ENCODE measurements around the gene FSTL4. TPM values are rescaled to one million over a fixed set of nuclear protein-coding genes. Genes with fewer than 3 reads are reported as not detected.

FSTL4 gene
- polyA plus RNA-seq, 1 donor from 2014 or later, result 0.57 TPM

DNA sequence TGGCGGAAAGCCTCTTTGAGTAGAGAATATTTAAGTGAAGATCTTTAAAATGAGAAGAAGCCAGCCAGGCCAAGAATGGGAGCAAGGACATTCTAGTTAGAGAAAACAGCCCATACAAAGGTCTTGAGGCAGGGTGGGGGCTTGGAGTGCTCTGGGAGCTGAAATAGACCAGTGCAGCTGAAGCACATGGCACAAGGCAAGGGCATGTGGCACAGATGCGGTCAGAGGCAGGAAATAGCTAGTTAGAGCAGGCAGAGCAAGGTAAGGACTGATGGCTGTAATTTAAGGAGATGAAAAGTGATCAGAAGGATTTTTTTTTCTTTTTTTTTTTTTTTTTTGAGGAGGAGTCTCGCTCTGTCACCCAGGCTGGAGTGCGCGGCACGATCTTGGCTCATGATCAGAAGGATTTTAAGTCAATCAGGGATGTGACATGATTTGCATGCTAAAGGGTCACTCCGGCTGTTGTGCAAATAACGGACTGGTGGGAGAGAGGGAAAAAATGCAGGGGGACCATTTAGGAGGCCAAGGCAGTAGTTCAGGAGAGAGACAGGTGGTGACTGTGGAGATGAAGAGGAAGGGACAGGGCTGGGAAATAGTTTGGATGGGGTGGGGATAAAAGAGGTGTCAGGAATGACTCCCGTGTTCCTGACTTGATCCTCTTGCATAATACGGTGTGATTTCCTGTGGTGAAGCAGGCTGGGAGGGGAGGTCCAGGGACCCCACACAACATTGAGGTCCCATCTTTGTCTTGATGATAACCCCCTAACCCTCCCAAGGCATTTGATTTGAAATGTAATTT is 352.9 kb downstream of the FSTL4 start:
- no peak overlapping the region for H3K4me3 ChIP-seq (ENCODE audit: low read length)
- no peak for TF ChIP-seq EP300 (conservative IDR thresholded peaks at IDR 0.05; ENCODE audit: poor library complexity, severe bottlenecking)
- TF ChIP-seq POLR2AphosphoS5 (IDR thresholded peaks at IDR 0.05), result no peak
- no peak for TF ChIP-seq EZH2 (IDR thresholded peaks at IDR 0.05; ENCODE audit: borderline replicate concordance, insufficient read depth, low read length, poor library complexity, severe bottlenecking)
- H3K9ac ChIP-seq (ENCODE audit: low read length), result no peak overlapping the region
- H3K9me2 ChIP-seq (ENCODE audit: insufficient read depth, low read length), result no peaks in the 10 kb centered on the region
- no peak overlapping the region for H2AFZ ChIP-seq (ENCODE audit: low read depth, low read length)
- no peaks in the 10 kb centered on the region for H4K20me1 ChIP-seq (ENCODE audit: insufficient read depth)
- H3K9me3 ChIP-seq (ENCODE audit: low read length), result no peaks in the 10 kb centered on the region
- no peak overlapping the region for H3K27ac ChIP-seq (ENCODE audit: low read length)
- H3K27me3 ChIP-seq (ENCODE audit: insufficient read depth, low read depth, low read length), result no peaks in the 10 kb centered on the region
- no peak overlapping the region for H3K4me2 ChIP-seq (ENCODE audit: low read length)
- no peaks in the 10 kb centered on the region for H3K79me2 ChIP-seq (replicated peaks; ENCODE audit: insufficient read depth, low read length)
- H3F3A ChIP-seq (ENCODE audit: insufficient read depth, low read length, poor library complexity, severe bottlenecking), result no peaks in the 10 kb centered on the region
- H3K36me3 ChIP-seq (ENCODE audit: insufficient read depth, low read length), result no peaks in the 10 kb centered on the region

DNA sequence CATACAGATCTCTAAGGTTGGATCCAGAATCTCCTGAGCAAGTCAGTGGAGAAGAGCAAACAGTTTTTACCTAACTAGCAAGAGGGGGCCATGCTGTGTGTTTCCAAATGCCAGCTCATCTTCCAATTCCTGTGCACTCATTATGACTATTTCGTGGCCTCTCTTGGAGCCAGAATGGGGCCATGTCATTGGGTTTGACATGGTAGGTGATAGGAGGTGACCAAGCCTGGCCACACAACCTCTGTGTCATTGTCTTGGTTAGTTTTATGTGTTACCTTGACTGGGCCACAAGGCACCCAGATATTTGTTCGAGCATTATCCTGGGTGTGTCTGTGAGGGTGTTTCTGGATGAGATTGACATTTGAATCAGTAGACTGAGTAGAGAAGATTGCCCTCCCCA is 354.4 kb downstream of the FSTL4 start:
- Histone ChIP-seq H3F3A (ENCODE audit: insufficient read depth, low read length, poor library complexity, severe bottlenecking) (no peaks in the 10 kb centered on the region), H3K9ac (ENCODE audit: low read length) (no peak overlapping the region), H3K27me3 (ENCODE audit: insufficient read depth, low read depth, low read length) (no peaks in the 10 kb centered on the region), H3K4me3 (ENCODE audit: low read length) (no peak overlapping the region), H3K79me2 (replicated peaks; ENCODE audit: insufficient read depth, low read length) (no peaks in the 10 kb centered on the region), H4K20me1 (ENCODE audit: insufficient read depth) (no peaks in the 10 kb centered on the region), H3K9me2 (ENCODE audit: insufficient read depth, low read length) (no peaks in the 10 kb centered on the region), H3K4me2 (ENCODE audit: low read length) (no peak overlapping the region), H2AFZ (ENCODE audit: low read depth, low read length) (no peak overlapping the region), H3K9me3 (ENCODE audit: low read length) (no peaks in the 10 kb centered on the region), H3K36me3 (ENCODE audit: insufficient read depth, low read length) (no peaks in the 10 kb centered on the region), H3K27ac (ENCODE audit: low read length) (no peak overlapping the region)
- TF ChIP-seq, protein P1, sequence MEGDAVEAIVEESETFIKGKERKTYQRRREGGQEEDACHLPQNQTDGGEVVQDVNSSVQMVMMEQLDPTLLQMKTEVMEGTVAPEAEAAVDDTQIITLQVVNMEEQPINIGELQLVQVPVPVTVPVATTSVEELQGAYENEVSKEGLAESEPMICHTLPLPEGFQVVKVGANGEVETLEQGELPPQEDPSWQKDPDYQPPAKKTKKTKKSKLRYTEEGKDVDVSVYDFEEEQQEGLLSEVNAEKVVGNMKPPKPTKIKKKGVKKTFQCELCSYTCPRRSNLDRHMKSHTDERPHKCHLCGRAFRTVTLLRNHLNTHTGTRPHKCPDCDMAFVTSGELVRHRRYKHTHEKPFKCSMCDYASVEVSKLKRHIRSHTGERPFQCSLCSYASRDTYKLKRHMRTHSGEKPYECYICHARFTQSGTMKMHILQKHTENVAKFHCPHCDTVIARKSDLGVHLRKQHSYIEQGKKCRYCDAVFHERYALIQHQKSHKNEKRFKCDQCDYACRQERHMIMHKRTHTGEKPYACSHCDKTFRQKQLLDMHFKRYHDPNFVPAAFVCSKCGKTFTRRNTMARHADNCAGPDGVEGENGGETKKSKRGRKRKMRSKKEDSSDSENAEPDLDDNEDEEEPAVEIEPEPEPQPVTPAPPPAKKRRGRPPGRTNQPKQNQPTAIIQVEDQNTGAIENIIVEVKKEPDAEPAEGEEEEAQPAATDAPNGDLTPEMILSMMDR (IDR thresholded peaks at IDR 0.05; ENCODE audit: poor library complexity, severe bottlenecking), result no peak
- TF ChIP-seq MXI1 (conservative IDR thresholded peaks at IDR 0.05; ENCODE audit: poor library complexity, severe bottlenecking), result no peak
- TF ChIP-seq POLR2AphosphoS5 (IDR thresholded peaks at IDR 0.05), result no peak
- TF ChIP-seq TAF1 (IDR thresholded peaks at IDR 0.05; ENCODE audit: low read depth), result no peak
- TF ChIP-seq EP300 (conservative IDR thresholded peaks at IDR 0.05; ENCODE audit: poor library complexity, severe bottlenecking), result no peak
- no peak for TF ChIP-seq SMC3 (conservative IDR thresholded peaks at IDR 0.05; ENCODE audit: poor library complexity)
- TF ChIP-seq EZH2 (IDR thresholded peaks at IDR 0.05; ENCODE audit: borderline replicate concordance, insufficient read depth, low read length, poor library complexity, severe bottlenecking), result no peak
- no peak for TF ChIP-seq RAD21 (conservative IDR thresholded peaks at IDR 0.05)
- TF ChIP-seq, protein P2, sequence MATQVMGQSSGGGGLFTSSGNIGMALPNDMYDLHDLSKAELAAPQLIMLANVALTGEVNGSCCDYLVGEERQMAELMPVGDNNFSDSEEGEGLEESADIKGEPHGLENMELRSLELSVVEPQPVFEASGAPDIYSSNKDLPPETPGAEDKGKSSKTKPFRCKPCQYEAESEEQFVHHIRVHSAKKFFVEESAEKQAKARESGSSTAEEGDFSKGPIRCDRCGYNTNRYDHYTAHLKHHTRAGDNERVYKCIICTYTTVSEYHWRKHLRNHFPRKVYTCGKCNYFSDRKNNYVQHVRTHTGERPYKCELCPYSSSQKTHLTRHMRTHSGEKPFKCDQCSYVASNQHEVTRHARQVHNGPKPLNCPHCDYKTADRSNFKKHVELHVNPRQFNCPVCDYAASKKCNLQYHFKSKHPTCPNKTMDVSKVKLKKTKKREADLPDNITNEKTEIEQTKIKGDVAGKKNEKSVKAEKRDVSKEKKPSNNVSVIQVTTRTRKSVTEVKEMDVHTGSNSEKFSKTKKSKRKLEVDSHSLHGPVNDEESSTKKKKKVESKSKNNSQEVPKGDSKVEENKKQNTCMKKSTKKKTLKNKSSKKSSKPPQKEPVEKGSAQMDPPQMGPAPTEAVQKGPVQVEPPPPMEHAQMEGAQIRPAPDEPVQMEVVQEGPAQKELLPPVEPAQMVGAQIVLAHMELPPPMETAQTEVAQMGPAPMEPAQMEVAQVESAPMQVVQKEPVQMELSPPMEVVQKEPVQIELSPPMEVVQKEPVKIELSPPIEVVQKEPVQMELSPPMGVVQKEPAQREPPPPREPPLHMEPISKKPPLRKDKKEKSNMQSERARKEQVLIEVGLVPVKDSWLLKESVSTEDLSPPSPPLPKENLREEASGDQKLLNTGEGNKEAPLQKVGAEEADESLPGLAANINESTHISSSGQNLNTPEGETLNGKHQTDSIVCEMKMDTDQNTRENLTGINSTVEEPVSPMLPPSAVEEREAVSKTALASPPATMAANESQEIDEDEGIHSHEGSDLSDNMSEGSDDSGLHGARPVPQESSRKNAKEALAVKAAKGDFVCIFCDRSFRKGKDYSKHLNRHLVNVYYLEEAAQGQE (IDR thresholded peaks at IDR 0.05; ENCODE audit: borderline replicate concordance), result no peak

Data from neural cell (in vitro differentiated cells).